Right renal pelvis (tissue), 4 donors: ENCODE data around the gene B3GNT5. TPM values are rescaled to one million over a fixed set of nuclear protein-coding genes. Genes with fewer than 3 reads are reported as not detected.

Source experiments
- DNase-seq, 4 donors: peaks; one replicate each; pipeline ENCODE4 v3.0.0-alpha.2; 2013; ENCODE audit warnings: low read depth in 4 of 4, low spot score in 3 of 4, missing footprints in 1 of 4
- polyA plus RNA-seq, 4 donors: library from polyadenylated mRNA; unstranded; fragments of 120-200 nt; gene quantifications; one replicate each; pipeline ENCODE4 v1.2.1, GENCODE V29; 2013; ENCODE audit not compliant: insufficient read length in 4 of 4

The B3GNT5 gene
- polyA plus RNA-seq, 4 donors: 22.0 to 28.5 (median 28.3) TPM

DNA sequence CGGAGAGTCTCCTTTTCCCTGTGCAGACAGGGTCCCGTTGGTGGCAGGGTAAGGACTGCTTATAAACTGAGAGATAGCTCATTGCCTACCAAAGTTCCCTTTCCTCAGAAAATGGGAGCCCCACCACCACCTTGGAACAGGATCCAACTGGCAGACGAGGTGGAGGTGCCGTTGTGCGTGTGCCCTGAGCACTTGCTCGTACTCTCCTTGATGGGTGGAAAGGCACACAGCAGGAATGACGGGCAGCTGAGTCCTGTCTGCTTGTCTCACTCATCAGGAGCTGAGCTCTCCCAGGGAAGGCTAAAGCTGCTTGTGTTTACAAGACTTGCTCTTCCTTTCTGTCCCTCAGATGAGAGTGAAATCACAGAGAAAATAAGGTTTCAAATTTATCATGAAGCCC is 60.7 kb downstream of the B3GNT5 start:
- no peak for DNase-seq

DNA sequence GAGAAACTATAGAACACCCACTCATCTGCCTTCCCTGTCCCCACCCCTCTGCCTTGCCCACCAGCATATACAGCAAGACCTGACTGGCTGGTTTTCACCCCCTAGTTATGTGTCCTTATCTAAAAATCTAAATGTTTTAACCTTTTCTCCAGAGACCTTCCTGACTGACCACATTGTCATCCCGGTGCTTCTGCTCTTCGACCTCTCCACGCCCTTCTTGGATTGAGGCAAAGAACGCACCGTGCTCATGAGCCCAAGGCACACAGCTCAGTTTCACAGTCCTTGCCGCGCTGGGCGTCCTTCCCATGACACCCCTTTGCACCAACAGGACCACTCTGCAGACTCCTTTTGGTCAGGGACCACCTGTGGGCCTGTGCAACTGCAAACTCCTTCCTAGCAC is 62.7 kb downstream of the B3GNT5 start:
- no peak for DNase-seq

DNA sequence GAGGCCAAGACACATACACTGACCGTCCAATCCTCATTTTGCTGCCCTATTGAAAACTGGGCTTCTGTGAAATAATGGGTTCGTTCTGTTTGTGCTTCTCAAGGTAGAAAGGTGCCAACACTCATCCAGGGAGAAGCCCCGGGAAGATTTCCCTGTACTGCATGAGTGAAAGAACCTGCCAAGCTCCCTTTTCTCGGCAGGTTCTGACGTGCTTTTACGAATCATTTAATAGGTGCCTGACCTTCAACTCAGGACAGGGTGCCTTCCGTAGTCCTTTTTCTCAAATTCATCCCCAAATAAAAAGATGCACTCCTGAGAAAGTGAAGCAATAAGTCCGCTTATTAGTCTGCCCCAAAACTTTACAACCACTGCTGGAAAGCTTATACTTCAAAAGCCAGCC is 64.2 kb downstream of the B3GNT5 start:
- DNase-seq: no peak

DNA sequence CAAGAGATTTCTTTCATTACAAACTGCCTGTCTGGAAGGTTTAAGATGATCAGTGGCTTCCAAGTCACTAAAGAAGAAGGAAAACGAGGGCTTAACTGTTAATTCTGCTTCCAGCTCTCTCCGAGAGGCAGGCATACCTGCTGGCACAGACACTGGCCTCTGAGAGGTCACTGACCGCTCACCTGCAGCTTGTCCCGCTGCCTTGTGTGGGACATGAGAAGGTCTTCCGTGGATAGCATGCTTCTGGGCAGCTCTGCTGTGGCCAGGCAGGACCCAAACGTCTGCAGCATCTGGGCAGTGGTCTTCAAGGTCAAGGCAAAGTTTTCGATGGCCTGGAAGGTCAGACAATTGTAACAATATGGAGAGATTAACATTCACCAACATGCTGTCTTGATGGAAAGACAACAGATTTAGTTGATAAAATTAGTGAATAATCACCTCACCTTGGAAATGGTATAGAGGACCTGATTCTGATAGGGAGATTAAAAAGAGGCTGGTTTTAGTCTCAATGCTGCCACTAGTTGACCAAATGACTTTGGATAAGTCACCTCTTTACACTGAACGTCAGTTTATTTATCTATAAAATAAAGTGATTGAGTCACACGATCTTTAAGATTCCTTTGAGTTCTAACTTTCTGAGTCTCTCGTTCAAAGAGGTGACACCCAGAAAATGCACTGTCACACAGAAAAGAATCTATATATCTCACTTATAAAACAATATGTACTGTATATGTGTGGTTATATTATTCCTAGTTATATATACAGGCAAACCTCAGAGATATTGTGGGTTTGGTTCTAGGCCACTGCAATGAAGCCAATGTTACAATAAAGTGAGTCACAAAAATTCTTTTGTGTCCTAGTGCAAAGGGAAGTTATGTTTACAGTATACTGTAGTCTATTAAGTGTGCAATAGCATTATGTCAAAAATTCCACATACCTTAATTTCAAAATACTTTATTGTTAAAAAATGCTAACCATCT is 65.1 kb downstream of the B3GNT5 start:
- no peak for DNase-seq

DNA sequence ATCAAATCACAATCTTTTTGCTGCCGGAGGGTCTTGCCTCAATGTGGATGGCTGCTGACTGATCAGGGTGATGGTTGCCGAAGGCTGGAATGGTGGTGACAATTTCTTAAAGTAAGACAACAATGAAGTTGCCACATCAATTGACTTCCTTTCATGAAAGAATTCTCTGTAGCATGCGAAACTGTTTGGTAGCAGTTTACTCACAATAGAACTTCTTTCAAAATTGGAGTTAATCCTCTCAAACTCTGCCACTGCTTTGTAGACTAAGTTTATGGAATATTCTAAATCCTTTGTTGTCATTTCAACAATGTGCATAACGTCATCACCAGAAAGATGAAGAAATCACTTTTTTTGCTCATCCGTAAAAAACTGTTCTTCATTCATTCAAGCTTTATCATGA is 65.8 kb downstream of the B3GNT5 start:
- no peak for DNase-seq

DNA sequence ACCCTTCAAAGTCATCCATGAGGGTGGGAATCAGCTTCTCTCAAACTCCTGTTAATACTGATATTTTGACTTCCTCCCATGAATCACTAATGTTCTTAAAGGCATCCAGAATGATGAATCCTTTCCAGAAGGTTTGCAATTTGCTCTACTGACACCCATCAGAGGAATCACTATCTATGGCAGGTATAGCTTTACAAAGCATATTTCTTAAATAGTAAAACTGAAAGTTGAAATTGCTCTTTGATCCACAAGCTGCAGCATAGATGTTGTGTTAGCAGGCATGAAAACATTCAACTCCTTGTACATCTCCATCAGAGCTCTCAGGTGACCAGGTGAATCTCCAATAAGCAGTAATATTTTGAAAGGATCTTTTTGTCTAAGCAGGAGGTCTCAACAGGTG is 66.3 kb downstream of the B3GNT5 start:
- no peak for DNase-seq

Other genes starting within 250 kb of the B3GNT5 start
- gene MCCC1, start 153.8 kb upstream of the B3GNT5 start, polyA plus RNA-seq: 10 to 100 TPM; 55.4 to 70.6 (median 62.0) TPM
- gene LAMP3, start 90.5 kb upstream of the B3GNT5 start, polyA plus RNA-seq: 1 to 10 TPM; 3.0 to 5.4 (median 3.7) TPM
- gene MCF2L2, start 175.4 kb downstream of the B3GNT5 start, polyA plus RNA-seq: 1 to 10 TPM in 1 of 4 donors, under 1 TPM in 3; 0.40 to 1.2 (median 0.83) TPM